Activated CD4-positive, alpha-beta T cell treated with anti-CD3 and anti-CD28 coated beads, Interleukin-2, amount 10 ng/mL, durations not matched to agents 7 days and 5 days (primary cell): ENCODE measurements around the gene AUH. TPM values are rescaled to one million over a fixed set of nuclear protein-coding genes. Genes with fewer than 3 reads are reported as not detected.
A peak's percentile ranks its signal among the peaks of the same experiment; 100 is the strongest.

Experiments
- CTCF ChIA-PET: fragments of 350-600 bp; sonication (Branson Sonifier 250); formaldehyde crosslinking; loops from one replicate; lab custom pipeline; 2021; ENCODE audit warnings: antibody characterized with exemption; lab: Charles Lee
- POLR2A ChIA-PET: fragments of 350-600 bp; sonication (Branson Sonifier 250); formaldehyde crosslinking; loops from one replicate; lab custom pipeline; 2021; ENCODE audit warnings: antibody characterized with exemption; lab: Charles Lee
- DNase-seq: peaks from one replicate; pipeline ENCODE4 v3.0.0-alpha.2; 2020
- H3K27ac Mint-ChIP-seq: one replicate; pipeline ENCODE4 v1.8.0; 2021; ENCODE audit warnings: mild to moderate bottlenecking, moderate library complexity, mixed read lengths
- H3K27me3 Mint-ChIP-seq: one replicate; pipeline ENCODE4 v1.8.0; 2021; ENCODE audit warnings: mixed read lengths
- H3K36me3 Mint-ChIP-seq: one replicate; pipeline ENCODE4 v1.8.0; 2021; ENCODE audit warnings: low read depth, mixed read lengths
- H3K4me1 Mint-ChIP-seq: one replicate; pipeline ENCODE4 v1.8.0; 2021; ENCODE audit warnings: mixed read lengths
- H3K4me3 Mint-ChIP-seq: one replicate; pipeline ENCODE4 v1.8.0; 2021; ENCODE audit warnings: mild to moderate bottlenecking, moderate library complexity, mixed read lengths
- H3K9me3 Mint-ChIP-seq: one replicate; pipeline ENCODE4 v1.8.0; 2021; ENCODE audit warnings: mixed read lengths
- total RNA-seq, 2 experiments: library from RNA; stranded (reverse); gene quantifications; one replicate each; pipeline ENCODE4 v1.2.3, GENCODE V29; 2021

Gene AUH
- total RNA-seq, 2 experiments from 2014 or later = 16.8 to 17.0 TPM

GRCh38 chr9:91193658-91194391 is 167.9 kb downstream of the AUH start:
- no peaks in the 10 kb centered on the region for H3K27me3 Mint-ChIP-seq
- peaks cover 25% of the 10 kb centered on the region for H3K36me3 Mint-ChIP-seq
- peaks cover 67% of the 10 kb centered on the region for H3K4me1 Mint-ChIP-seq
- peak overlapping the region; percentile 98 for H3K27ac Mint-ChIP-seq
- peaks cover 19% of the 10 kb centered on the region for H3K9me3 Mint-ChIP-seq
- peak; percentile 88 for DNase-seq
- peak overlapping the region; percentile 71 for H3K4me3 Mint-ChIP-seq
- ChIA-PET CTCF (interaction anchor here (1.1 to 2.1 kb wide), 4 partner anchors 14 to 122 kb away, joined by 3 to 7 read pairs (median 4); no protein-coding TSS in a partner anchor), POLR2A (no interaction called here)

GRCh38 chr9:91193087-91193657 is 168.5 kb downstream of the AUH start:
- Mint-ChIP-seq H3K36me3 (peaks cover 25% of the 10 kb centered on the region), H3K27ac (peak overlapping the region; percentile 98), H3K4me3 (peak overlapping the region; percentile 71), H3K27me3 (no peaks in the 10 kb centered on the region), H3K9me3 (peaks cover 18% of the 10 kb centered on the region), H3K4me1 (peaks cover 61% of the 10 kb centered on the region)
- POLR2A ChIA-PET = interaction anchor here (0.8 to 1.2 kb wide), 3 partner anchors 15 to 233 kb away, joined by 3 to 7 read pairs (median 4); no protein-coding TSS in a partner anchor
- CTCF ChIA-PET = interaction anchor here (0.9 to 1.7 kb wide), 8 partner anchors 10 to 122 kb away, joined by 3 to 10 read pairs (median 4); no protein-coding TSS in a partner anchor
- peak; percentile 61 for DNase-seq

- peaks cover 25% of the 10 kb centered on the region for H3K36me3 Mint-ChIP-seq
- H3K27ac Mint-ChIP-seq = peak overlapping the region; percentile 98
- no peaks in the 10 kb centered on the region for H3K27me3 Mint-ChIP-seq
- DNase-seq = no peak
- peak overlapping the region; percentile 71 for H3K4me3 Mint-ChIP-seq
- peaks cover 62% of the 10 kb centered on the region for H3K4me1 Mint-ChIP-seq
- ChIA-PET POLR2A (interaction anchor here (0.8 to 1.2 kb wide), 3 partner anchors 16 to 234 kb away, joined by 3 to 7 read pairs (median 4); no protein-coding TSS in a partner anchor), CTCF (interaction anchor here (0.9 to 1.7 kb wide), 6 partner anchors 9 to 41 kb away, joined by 3 to 10 read pairs (median 5); no protein-coding TSS in a partner anchor)
- peaks cover 18% of the 10 kb centered on the region for H3K9me3 Mint-ChIP-seq
These were observed 169.2 kb downstream of the AUH start for GRCh38 chr9:91192381-91193086.

- H3K4me3 Mint-ChIP-seq = peak overlapping the region; percentile 55
- no peaks in the 10 kb centered on the region for H3K27me3 Mint-ChIP-seq
- no peak for DNase-seq
- peaks cover 18% of the 10 kb centered on the region for H3K9me3 Mint-ChIP-seq
- peak overlapping the region; percentile 85 for H3K27ac Mint-ChIP-seq
- ChIA-PET POLR2A (interaction anchor here (0.8 to 1.2 kb wide), 2 partner anchors 17 to 28 kb away, joined by 4 to 7 read pairs; no protein-coding TSS in a partner anchor), CTCF (interaction anchor here (0.6 to 1.7 kb wide), 12 partner anchors 8 to 154 kb away, joined by 3 to 10 read pairs (median 4); no protein-coding TSS in a partner anchor)
- peaks cover 69% of the 10 kb centered on the region for H3K4me1 Mint-ChIP-seq
- peaks cover 22% of the 10 kb centered on the region for H3K36me3 Mint-ChIP-seq
These were observed 170.0 kb downstream of the AUH start for GRCh38 chr9:91191411-91192380.

- no peak for DNase-seq
- ChIA-PET POLR2A (no interaction called here), CTCF (interaction anchor here (1.1 to 1.7 kb wide), 4 partner anchors 13 to 127 kb away, joined by 3 to 7 read pairs (median 4); no protein-coding TSS in a partner anchor)
- H3K36me3 Mint-ChIP-seq = peaks cover 16% of the 10 kb centered on the region
- no peak overlapping the region for H3K27ac Mint-ChIP-seq
- H3K9me3 Mint-ChIP-seq = peaks cover 18% of the 10 kb centered on the region
- peaks cover 61% of the 10 kb centered on the region for H3K4me1 Mint-ChIP-seq
- no peaks in the 10 kb centered on the region for H3K27me3 Mint-ChIP-seq
- H3K4me3 Mint-ChIP-seq = no peak overlapping the region
These were observed 171.7 kb downstream of the AUH start for GRCh38 chr9:91190062-91190461.

- H3K9me3 Mint-ChIP-seq = peaks cover 18% of the 10 kb centered on the region
- no peak overlapping the region for H3K27ac Mint-ChIP-seq
- peaks cover 16% of the 10 kb centered on the region for H3K36me3 Mint-ChIP-seq
- ChIA-PET POLR2A (no interaction called here), CTCF (interaction anchor here (0.6 to 2.0 kb wide), 3 partner anchors 11 to 60 kb away, joined by 3 to 4 read pairs (median 4); no protein-coding TSS in a partner anchor)
- H3K27me3 Mint-ChIP-seq = no peaks in the 10 kb centered on the region
- DNase-seq = no peak
- H3K4me3 Mint-ChIP-seq = no peak overlapping the region
- peaks cover 50% of the 10 kb centered on the region for H3K4me1 Mint-ChIP-seq
These were observed 172.8 kb downstream of the AUH start for GRCh38 chr9:91188719-91189590.

- CTCF ChIA-PET = interaction anchor here (0.5 to 2.3 kb wide), 4 partner anchors 10 to 1698 kb away, joined by 3 to 15 read pairs (median 4); no protein-coding TSS in a partner anchor
These were observed 173.8 kb downstream of the AUH start for GRCh38 chr9:91187965-91188344.

GRCh38 chr9:91187311-91187964 is 174.3 kb downstream of the AUH start:
- Mint-ChIP-seq H3K36me3 (peaks cover 16% of the 10 kb centered on the region), H3K27me3 (no peaks in the 10 kb centered on the region), H3K9me3 (peaks cover 18% of the 10 kb centered on the region), H3K27ac (no peak overlapping the region), H3K4me1 (peaks cover 40% of the 10 kb centered on the region), H3K4me3 (no peak overlapping the region)
- ChIA-PET POLR2A (interaction anchor here (0.7 kb wide), 1 partner anchor 88 kb away, joined by 5 read pairs; no protein-coding TSS in a partner anchor), CTCF (interaction anchor here (1.1 to 2.3 kb wide), 5 partner anchors 10 to 22 kb away, joined by 3 to 15 read pairs (median 4); no protein-coding TSS in a partner anchor)
- DNase-seq = no peak

More at GRCh38 chr9:91187965-91188344, 173.8 kb downstream of the AUH start:
- H3K4me3 Mint-ChIP-seq = no peak overlapping the region
- no peak overlapping the region for H3K27ac Mint-ChIP-seq
- H3K9me3 Mint-ChIP-seq = peaks cover 18% of the 10 kb centered on the region
- no peaks in the 10 kb centered on the region for H3K27me3 Mint-ChIP-seq
- POLR2A ChIA-PET = no interaction called here
- H3K4me1 Mint-ChIP-seq = peaks cover 45% of the 10 kb centered on the region
- peaks cover 16% of the 10 kb centered on the region for H3K36me3 Mint-ChIP-seq
- no peak for DNase-seq

- H3K4me1 Mint-ChIP-seq = peaks cover 33% of the 10 kb centered on the region
These were observed 175.0 kb downstream of the AUH start for GRCh38 chr9:91186632-91187108.

More at GRCh38 chr9:91186632-91187108, 175.0 kb downstream of the AUH start:
- no peaks in the 10 kb centered on the region for H3K27me3 Mint-ChIP-seq
- peaks cover 16% of the 10 kb centered on the region for H3K36me3 Mint-ChIP-seq
- peaks cover 18% of the 10 kb centered on the region for H3K9me3 Mint-ChIP-seq
- CTCF ChIA-PET = interaction anchor here (1.1 to 2.3 kb wide), 6 partner anchors 9 to 31 kb away, joined by 3 to 15 read pairs (median 4); no protein-coding TSS in a partner anchor
- POLR2A ChIA-PET = interaction anchor here (0.6 to 0.7 kb wide), 2 partner anchors 9 to 87 kb away, joined by 4 to 5 read pairs; no protein-coding TSS in a partner anchor
- H3K4me3 Mint-ChIP-seq = no peak overlapping the region
- no peak overlapping the region for H3K27ac Mint-ChIP-seq
- no peak for DNase-seq
